ENCODE results near the gene SMARCD1.

- TF ChIP-seq POLR2A (IDR thresholded peaks at IDR 0.05) = no peak
- TF ChIP-seq CTCF (IDR thresholded peaks at IDR 0.05) = no peak
Measured at GRCh38 chr12:50056639-50056976, 28.5 kb upstream of the SMARCD1 start.
